Measurements from ENCODE around the gene ISCA2.

DNA sequence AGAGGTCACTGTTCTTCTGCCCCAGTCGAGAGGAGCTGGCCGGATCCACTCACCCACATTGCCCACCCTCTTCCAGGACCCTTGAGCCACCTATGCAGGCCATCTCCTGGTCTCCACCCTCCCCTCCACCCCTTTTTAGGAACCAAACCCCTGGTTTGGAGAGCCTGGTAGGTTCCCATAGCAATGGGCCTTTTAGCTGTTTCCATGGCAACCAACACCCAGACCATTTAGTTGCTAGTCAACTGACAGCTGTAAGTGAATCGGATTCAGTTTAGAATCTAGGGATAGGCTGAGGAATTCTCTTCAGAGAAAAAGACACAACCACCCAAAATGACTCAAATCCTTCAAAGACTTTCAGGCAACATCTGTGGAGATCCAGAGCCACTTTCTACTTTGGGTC is 17.0 kb upstream of the ISCA2 start:
- TF ChIP-seq TAF1 (IDR thresholded peaks at IDR 0.05; ENCODE audit: low read depth, low read length) (no peak), POLR2AphosphoS5 (IDR thresholded peaks at IDR 0.05; ENCODE audit: low read depth, low read length) (no peak)
